GM18861 (cell line): ENCODE data around the gene SAPCD1.

ENCODE experiments used
- ATAC-seq: cut with Tn5 transposase; IDR thresholded peaks from one replicate; pipeline ENCODE4 v1.9.1; 2021; ENCODE audit not compliant: unreplicated experiment

Gene SAPCD1

DNA sequence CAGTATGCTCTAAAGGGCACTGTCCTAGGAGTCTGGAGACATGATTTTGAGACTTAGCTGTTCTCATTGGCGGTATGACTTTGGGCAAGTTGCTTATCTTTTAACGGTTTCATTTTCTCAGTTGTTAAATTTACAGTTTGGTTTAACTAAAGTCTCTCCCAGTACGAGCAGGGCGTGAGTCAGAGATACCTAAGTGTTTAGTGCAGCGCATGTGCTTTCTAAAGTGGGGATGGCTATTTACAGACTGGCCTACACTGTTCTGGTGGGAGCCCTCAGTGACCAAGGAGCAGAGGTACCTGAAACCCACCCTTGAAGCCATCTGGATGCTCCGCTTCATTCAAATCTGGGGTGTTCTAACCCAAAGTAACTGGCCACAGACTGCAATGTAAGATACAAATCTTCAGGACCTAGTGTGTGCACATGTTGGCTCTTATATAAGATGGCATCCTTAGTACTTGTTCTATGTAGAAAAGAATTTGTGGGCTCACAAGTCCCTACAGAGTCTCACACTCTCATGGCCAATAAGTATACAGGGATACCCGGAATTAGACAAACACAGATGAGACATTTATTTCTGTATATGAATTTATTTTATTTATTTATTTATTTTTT is 11.9 kb upstream of the SAPCD1 start:
- no peak for ATAC-seq

GRCh38 chr6:31752739-31753319 is 9.6 kb upstream of the SAPCD1 start:
- ATAC-seq, result no peak

- ATAC-seq, result no peak
Measured at GRCh38 chr6:31758281-31758680, 4.2 kb upstream of the SAPCD1 start.

DNA sequence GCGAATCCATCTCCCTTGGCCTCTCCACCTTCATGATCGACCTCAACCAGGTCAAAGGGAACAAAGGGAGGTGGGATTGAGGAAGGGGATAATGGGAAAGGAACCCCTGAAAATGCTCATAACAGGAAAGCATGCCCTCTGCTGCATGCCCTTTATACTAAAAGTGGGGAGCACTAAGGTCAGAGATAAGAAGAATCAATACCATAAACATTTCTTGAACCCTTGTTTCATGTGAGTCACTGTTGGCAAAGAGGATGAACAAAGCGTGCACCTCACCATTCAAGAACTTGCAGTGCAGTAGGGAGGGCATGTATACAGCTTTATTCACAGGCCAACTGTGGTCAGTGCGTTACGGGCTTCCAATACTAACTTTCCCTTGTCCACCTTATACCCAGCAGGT is 1.7 kb upstream of the SAPCD1 start:
- ATAC-seq, result no peak

GRCh38 chr6:31761343-31761742 is 1.1 kb upstream of the SAPCD1 start:
- ATAC-seq, result no peak

GRCh38 chr6:31762878-31763618 is 592 bp downstream of the SAPCD1 start:
- no peak for ATAC-seq

DNA sequence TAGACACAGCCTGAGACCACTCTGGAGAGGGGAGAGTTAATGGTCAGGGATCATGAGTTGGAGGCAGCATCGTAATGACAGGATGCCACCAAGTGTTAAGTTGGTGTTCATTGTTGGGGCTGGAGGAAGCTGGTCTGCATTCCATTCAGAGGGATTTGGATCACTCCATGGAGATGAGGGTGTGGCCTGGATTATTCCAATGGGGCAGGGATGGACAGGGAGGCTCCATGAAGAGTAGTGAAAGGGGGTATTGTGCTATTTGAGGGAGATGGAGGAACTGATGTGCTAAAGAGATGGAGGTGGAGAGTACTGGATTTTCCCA is 1.1 kb downstream of the SAPCD1 start:
- ATAC-seq, result no peak

- no peak for ATAC-seq
Measured at GRCh38 chr6:31764198-31764597, 1.7 kb downstream of the SAPCD1 start.

- no peak for ATAC-seq
Measured at GRCh38 chr6:31765559-31765909, 3.1 kb downstream of the SAPCD1 start.

- ATAC-seq, result no peak
Measured at GRCh38 chr6:31765910-31766794, 3.7 kb downstream of the SAPCD1 start.

DNA sequence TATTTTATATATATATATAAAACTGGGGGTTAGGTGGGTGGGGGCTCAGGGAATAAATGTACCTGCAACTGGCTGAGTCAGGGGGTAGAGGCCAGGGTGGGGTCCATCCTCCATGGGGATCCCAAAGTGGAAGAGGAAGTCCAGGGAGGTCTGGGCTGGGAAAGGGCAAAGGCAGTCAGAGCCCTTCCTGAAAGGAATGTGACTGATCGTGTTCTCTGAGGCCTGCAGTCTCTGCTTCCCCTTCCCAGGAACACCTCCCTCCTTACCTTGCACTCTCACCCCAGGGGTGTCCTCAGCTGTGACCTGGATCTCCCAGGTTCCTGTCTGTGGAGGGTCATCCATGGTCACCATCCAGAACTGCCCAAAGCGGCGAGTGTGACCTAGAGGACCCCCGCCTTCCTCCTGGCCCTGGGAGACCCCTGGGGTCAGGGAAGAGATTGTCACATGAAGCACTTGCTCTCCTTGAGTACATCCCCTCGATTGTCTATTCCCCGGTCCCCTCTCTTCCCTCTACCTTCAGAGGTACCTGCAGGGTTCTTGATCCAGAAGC is 4.7 kb downstream of the SAPCD1 start:
- no peak for ATAC-seq

- ATAC-seq, result no peak
Measured at GRCh38 chr6:31768363-31769257, 6.2 kb downstream of the SAPCD1 start.

GRCh38 chr6:31769684-31770371 is 7.4 kb downstream of the SAPCD1 start:
- ATAC-seq, result no peak

DNA sequence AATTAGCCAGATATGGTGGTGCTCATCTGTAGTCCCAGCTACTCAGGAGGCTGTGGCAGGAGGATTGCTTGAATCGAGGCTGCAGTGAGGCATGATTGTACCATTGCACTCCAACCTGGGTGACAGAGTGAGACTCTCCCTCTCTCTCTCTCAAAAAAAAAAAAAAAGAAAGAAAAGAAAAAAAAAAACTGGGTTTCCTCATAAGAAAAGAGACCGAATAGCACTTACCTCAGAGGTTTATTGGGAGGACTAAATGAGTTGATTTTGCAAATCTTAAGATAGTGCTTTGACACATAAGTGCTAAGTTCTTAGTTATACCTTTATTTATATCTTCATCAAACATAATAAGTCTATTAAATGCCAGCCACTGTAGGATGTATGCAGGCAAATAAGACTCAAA is 8.4 kb downstream of the SAPCD1 start:
- no peak for ATAC-seq

DNA sequence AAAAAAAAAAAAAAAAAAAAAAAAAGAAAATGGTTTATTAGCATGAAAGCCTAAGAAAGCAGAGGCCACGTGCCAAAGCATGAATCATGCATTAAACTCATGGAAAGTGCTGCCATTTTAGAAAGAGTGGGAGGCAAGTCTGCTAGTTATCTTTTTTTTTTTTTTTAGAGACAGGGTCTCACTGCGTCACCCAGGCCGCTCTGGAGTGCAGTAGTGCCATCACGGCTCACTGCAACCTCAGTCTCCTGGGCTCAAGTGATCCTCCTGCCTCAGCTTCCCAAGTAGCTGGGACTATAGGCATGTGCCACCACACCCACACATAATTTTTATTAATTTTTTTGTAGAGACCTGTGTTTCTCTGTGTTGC is 9.5 kb downstream of the SAPCD1 start:
- ATAC-seq, result no peak

DNA sequence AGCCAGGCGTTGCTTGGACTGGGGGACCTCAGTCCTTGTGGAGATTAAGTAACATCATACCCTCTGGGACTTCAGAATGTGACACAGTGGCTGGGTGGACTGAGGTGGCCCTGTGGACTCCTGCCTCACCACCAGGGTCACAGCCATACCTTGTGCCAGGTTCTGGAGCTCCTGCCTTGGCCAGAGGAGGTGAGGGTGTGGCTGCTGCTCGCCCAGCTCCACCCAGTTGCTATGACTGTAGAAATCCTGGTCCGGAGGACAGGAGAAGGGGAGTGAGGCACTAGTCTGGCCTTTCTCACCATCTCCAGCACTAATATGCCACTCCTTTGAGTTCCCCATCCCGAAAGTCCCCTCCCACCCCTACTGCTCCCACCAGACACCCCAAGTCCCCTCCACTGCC is 12.7 kb downstream of the SAPCD1 start:
- no peak for ATAC-seq

DNA sequence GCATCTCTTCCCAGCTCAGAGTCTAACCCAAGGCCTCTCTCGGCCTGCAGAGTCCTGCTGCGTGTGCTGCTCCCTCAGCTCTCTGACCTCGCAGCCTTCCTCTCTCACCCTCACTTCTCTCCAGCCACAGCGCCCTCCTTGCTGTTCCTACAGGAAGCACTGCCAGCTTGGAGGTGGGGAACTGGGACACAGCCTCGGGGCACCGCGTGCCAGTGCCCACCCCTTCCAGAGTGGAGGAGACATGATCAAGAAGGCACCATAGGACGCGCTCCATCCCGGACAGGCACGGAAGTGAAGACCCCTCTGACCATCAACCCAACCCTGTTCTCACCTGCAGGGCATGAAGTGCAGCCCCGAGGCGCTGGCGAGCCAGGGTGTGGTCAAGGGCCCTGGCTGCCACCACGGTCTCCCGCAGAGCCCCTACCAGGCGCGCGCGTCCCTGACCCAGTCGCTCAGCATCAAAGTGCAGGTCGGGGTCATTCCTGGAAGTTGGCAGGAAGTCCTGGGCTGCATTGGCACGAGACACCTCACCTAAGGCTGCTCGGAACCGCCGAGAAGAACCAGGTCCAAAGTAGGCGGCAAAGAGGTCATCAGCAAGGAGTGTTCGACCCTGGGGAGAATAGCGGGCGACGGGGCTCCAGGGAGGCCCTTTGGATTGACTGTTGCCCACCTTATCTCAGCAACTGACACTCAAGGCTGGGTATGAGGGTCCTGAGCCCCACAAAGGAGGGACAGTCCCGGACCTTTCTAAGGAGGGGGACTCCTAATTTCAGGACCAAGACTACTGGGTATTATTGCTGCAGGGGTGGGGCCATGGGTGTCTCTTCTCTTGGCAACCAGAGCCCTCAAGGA is 13.4 kb downstream of the SAPCD1 start:
- no peak for ATAC-seq

- ATAC-seq, result no peak
Measured at GRCh38 chr6:31776485-31776988, 14.1 kb downstream of the SAPCD1 start.
